Brain microvascular endothelial cell (primary cell): ENCODE results near the gene SLC5A3.

Source experiments
- DNase-seq: peaks from one replicate; pipeline ENCODE4 v3.0.0-alpha.2; 2020
- H3K27ac ChIP-seq: fragments of 250-450 bp; sonication (Bioruptor Pico); 2 replicates; pipeline ENCODE4 v1.5.1; 2020; ENCODE audit warnings: mild to moderate bottlenecking, moderate library complexity
- H3K27me3 ChIP-seq: fragments of 250-450 bp; sonication (Bioruptor Pico); replicated peaks from 2 replicates; pipeline ENCODE4 v1.5.1; 2020; ENCODE audit warnings: mild to moderate bottlenecking
- H3K36me3 ChIP-seq: fragments of 250-450 bp; sonication (Bioruptor Pico); replicated peaks from 2 replicates; pipeline ENCODE4 v1.5.1; 2020; ENCODE audit warnings: mild to moderate bottlenecking
- H3K4me3 ChIP-seq: 2 replicates; pipeline ENCODE4 v1.5.1; 2011; ENCODE audit warnings: low read depth, mild to moderate bottlenecking, control low read depth, low read length, moderate library complexity
- in situ Hi-C: cut with HindIII; loops from 2 replicates; pipeline ENCODE4 v1.10.0; 2017; ENCODE audit warnings: low sequenced_read_pairs, low pct_ligation_motif_present
- TF ChIP-seq, protein P1 (sequence below): IDR thresholded peaks from 2 replicates; pipeline ENCODE4 v1.5.1; 2011; ENCODE audit warnings: low read depth, mild to moderate bottlenecking, moderate library complexity, low read length, control low read depth, inconsistent platforms; ENCODE audit errors: missing control alignments

Gene SLC5A3

DNA sequence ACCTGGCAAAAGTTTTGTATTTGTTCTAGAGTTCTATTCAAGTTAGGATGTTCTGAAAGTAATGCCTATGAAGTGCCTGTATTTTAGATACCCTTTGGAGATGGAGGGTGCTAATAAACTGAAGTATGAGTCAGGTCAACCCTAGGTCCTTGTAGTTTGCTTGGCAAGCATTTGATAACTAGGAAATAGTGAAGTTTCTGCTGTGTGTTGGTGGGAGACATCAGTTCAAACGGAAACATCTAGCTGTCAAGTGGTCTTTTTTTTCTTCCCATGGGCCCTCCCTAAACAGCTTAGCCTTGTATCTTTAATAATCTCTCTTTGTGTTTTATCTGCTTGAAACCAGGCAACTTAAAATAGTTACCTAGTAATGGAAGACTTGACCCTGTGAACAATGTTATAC lies 4.5 kb downstream of the SLC5A3 start:
- Histone ChIP-seq H3K27me3 (no peaks in the 10 kb centered on the region), H3K36me3 (no peaks in the 10 kb centered on the region), H3K4me3 (no peak overlapping the region), H3K27ac (no peak overlapping the region)
- DNase-seq: no peak
- in situ Hi-C loops: no loop called here
- TF ChIP-seq, protein P1, sequence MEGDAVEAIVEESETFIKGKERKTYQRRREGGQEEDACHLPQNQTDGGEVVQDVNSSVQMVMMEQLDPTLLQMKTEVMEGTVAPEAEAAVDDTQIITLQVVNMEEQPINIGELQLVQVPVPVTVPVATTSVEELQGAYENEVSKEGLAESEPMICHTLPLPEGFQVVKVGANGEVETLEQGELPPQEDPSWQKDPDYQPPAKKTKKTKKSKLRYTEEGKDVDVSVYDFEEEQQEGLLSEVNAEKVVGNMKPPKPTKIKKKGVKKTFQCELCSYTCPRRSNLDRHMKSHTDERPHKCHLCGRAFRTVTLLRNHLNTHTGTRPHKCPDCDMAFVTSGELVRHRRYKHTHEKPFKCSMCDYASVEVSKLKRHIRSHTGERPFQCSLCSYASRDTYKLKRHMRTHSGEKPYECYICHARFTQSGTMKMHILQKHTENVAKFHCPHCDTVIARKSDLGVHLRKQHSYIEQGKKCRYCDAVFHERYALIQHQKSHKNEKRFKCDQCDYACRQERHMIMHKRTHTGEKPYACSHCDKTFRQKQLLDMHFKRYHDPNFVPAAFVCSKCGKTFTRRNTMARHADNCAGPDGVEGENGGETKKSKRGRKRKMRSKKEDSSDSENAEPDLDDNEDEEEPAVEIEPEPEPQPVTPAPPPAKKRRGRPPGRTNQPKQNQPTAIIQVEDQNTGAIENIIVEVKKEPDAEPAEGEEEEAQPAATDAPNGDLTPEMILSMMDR: no peak

DNA sequence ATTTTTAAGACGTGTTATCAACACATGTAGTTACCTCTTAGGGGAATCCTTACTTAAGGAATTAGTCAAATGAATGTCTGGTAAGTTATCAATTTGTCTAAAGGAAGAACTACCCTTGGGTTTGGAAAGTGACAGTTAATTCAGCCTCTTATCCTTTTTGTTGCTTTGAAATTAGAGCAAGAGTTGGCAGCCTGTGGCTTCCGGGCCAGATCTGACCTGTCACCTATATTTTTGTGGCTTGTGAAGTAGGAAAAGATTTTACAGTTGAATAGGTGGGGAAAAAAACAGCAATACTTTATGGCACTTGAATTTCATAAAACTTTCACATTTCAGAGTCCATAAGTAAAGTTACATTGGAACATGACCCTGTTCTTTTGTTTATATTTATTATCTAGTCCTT lies 5.5 kb downstream of the SLC5A3 start:
- Histone ChIP-seq H3K36me3 (no peaks in the 10 kb centered on the region), H3K4me3 (no peak overlapping the region), H3K27me3 (no peaks in the 10 kb centered on the region), H3K27ac (no peak overlapping the region)
- TF ChIP-seq, protein P1: no peak
- in situ Hi-C loops: no loop called here
- no peak for DNase-seq

DNA sequence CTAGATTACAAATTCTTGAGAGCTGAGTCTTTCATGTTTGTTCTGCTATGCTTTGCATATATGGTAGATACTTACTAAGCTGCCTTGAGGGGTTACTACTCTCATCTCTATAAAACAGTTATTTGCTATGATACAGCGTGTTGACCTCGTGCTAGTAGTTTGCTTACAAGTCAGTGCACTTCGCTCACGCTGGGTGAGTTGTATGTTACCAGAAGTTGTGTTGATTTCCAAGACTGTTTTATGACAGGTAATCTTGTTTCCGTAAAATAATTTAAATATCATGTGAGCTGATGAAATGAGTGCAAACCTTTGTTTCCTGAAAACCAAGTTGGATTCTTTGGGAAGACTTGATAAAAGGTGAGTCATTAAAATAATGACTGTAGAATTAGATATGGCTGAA lies 7.3 kb downstream of the SLC5A3 start:
- in situ Hi-C loops: no loop called here
- no peak for DNase-seq

DNA sequence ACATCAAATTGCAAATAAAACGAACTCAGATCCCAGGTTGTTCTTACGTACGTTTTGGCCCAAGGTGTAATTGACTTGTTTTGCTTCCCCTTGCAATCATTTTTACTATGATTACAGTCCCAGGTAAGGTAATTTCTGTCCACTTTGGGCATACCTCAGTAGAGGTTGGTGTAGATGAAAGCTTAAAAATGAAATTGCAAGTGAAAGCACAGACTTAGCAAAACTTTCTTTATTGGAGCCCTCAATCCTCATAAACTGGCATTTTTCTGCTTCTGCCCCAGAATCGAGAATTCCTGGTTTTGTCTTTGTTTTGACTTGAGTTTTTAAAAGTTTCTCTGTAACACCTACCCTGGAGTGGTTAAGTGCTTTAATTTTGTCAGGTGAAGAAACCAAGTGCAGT lies 9.4 kb downstream of the SLC5A3 start:
- DNase-seq: no peak
- Histone ChIP-seq H3K36me3 (no peaks in the 10 kb centered on the region), H3K27me3 (no peaks in the 10 kb centered on the region), H3K27ac (no peak overlapping the region), H3K4me3 (no peak overlapping the region)
- in situ Hi-C loops: no loop called here
- TF ChIP-seq, protein P1: no peak

More for the DNA sequence above, 7.3 kb downstream of the SLC5A3 start:
- TF ChIP-seq, protein P1: no peak
- Histone ChIP-seq H3K27me3 (no peaks in the 10 kb centered on the region), H3K27ac (no peak overlapping the region), H3K4me3 (no peak overlapping the region), H3K36me3 (no peaks in the 10 kb centered on the region)

DNA sequence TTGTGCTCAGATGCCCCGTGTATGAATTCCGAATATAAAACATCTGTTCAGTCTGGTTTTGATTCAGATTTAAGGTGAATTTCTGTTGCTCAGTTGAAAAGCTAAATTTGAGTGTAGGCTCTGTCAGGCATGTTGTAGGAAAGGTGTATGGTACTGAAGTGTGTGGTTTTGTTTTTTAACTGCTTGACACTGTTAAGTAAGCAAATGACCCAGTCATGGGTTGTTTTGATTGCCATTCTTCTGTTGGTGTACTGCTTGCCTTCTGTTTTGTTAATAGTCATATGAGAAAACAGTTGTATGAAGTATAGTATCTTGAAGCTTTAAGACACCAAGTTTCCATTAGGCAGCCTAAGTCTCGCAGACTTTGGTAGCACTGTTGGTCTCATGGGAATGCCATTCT lies 10.0 kb downstream of the SLC5A3 start:
- Histone ChIP-seq H3K36me3 (no peaks in the 10 kb centered on the region), H3K27me3 (no peaks in the 10 kb centered on the region), H3K27ac (no peak overlapping the region), H3K4me3 (no peak overlapping the region)
- in situ Hi-C loops: no loop called here
- DNase-seq: no peak
- TF ChIP-seq, protein P1: no peak

DNA sequence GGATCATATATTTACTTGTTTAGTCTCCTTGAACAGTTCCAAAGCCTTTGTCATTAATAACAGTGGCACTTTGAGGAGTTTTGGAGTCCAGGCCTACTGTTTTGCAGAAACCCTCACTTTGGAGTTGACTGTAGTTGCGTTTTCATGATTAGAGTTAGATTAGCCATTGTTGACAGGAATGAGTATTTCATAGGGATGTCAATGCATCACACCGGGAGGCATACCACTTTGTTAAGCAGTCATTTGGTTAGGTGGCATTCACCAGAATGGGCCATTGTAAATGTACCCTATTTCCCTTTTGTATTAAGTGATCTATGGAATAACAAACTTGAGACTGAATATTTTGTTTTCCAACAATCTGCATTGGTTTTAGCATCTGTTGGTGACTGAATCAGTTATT lies 11.8 kb downstream of the SLC5A3 start:
- TF ChIP-seq, protein P1: no peak
- Histone ChIP-seq H3K36me3 (no peaks in the 10 kb centered on the region), H3K4me3 (no peak overlapping the region), H3K27me3 (no peaks in the 10 kb centered on the region), H3K27ac (no peak overlapping the region)
- in situ Hi-C loops: no loop called here
- no peak for DNase-seq
